Activated T-cell treated with anti-CD3 and anti-CD28 coated beads, Interleukin-2, amount 50 U/mL, for 72 hours (primary cell): ENCODE measurements around the gene LHPP. TPM values are rescaled to one million over a fixed set of nuclear protein-coding genes. Genes with fewer than 3 reads are reported as not detected.
A peak's percentile ranks its signal among the peaks of the same experiment; 100 is the strongest.
"Not testable (repeated sequence)": the region's sequence is repeated elsewhere in the genome, so short reads cannot be mapped to it uniquely, and the experiment has no call there.

Experiments used
- ATAC-seq, 2 donors: fragments of 150-1000 bp; cut with Tn5 transposase; replicated peaks in 1 of 2; 2 replicates each; pipeline ENCODE4 v1.10.0; 2021; ENCODE audit warnings: moderate library complexity in 2 of 2, mild to moderate bottlenecking in 1 of 2
- DNase-seq, 2 donors: peaks; one replicate each; pipeline ENCODE4 v3.0.0; 2021 to 2022; ENCODE audit warnings: mixed read lengths in 1 of 2
- H3K27ac Mint-ChIP-seq: one replicate; pipeline ENCODE4 v1.8.0; 2022; ENCODE audit warnings: mild to moderate bottlenecking, moderate library complexity, mixed read lengths
- H3K27me3 Mint-ChIP-seq: one replicate; pipeline ENCODE4 v1.8.0; 2022; ENCODE audit warnings: low read depth, mixed read lengths
- H3K36me3 Mint-ChIP-seq, 2 donors: one replicate each; pipeline ENCODE4 v1.8.0; 2022; ENCODE audit warnings: mixed read lengths in 2 of 2, mild to moderate bottlenecking in 1 of 2; ENCODE audit not compliant: insufficient read depth in 2 of 2
- H3K4me1 Mint-ChIP-seq: one replicate; pipeline ENCODE4 v1.8.0; 2022; ENCODE audit warnings: low read depth, mixed read lengths
- H3K4me3 Mint-ChIP-seq, 2 donors: one replicate each; pipeline ENCODE4 v1.8.0; 2022; ENCODE audit warnings: mild to moderate bottlenecking in 2 of 2, mixed read lengths in 2 of 2, moderate library complexity in 2 of 2
- H3K9me3 Mint-ChIP-seq, 2 donors: one replicate each; pipeline ENCODE4 v1.8.0; 2022; ENCODE audit warnings: mixed read lengths in 2 of 2
- total RNA-seq, 2 donors: library from RNA; stranded (reverse); gene quantifications; one replicate each; pipeline ENCODE4 v1.2.3, GENCODE V29; 2022

LHPP gene
- total RNA-seq, 2 donors from 2014 or later: 8.7 to 13.5 TPM

DNA sequence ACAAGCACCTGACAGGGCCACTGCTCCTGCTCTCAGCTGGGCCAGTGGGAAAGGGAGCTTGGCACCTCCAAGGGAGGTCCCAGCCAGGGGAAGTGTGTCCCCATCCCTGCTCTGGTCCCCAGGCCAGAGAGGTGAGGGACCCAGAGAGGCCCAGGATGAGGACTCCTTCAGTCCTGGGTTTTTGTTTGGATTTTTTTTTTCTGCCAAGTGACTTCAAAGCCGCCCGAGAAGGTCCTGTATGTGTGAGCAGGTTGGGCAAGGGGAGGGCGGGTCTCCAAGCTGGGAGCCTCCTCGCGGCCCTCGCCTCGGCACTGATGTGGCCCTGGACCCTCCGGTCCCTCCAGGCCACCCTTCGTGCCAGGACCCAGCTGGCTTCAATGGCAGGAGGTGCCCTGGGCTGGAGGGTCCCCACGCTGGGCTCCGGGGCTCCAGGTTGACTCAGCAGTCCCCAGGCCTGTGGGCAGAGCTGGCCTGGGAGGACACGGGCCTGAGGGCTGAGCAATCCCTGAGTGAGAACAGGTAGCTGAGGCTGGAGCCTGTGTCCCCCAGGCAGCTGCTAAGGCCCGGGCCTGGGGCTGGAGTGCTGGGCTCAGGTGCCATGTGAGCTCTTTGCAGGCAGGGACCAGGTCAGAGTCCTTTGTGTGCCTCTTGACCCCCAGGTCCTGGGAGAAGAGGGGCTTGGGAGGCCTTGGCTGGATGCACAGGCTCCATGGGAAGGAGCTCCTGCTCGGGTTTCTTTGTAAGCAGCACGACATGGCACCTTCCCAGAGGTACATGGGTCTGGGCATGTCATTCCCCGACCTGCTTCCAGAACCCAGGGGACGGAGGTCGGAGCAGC, 142.0 kb downstream of the LHPP start:
- ATAC-seq (no peak), DNase-seq (no peak)
- H3K4me3 Mint-ChIP-seq: no peak overlapping the region
- H3K4me1 Mint-ChIP-seq: no peaks in the 10 kb centered on the region
- no peaks in the 10 kb centered on the region for H3K9me3 Mint-ChIP-seq
- H3K27me3 Mint-ChIP-seq: no peaks in the 10 kb centered on the region
- no peaks in the 10 kb centered on the region for H3K36me3 Mint-ChIP-seq
- no peak overlapping the region for H3K27ac Mint-ChIP-seq

DNA sequence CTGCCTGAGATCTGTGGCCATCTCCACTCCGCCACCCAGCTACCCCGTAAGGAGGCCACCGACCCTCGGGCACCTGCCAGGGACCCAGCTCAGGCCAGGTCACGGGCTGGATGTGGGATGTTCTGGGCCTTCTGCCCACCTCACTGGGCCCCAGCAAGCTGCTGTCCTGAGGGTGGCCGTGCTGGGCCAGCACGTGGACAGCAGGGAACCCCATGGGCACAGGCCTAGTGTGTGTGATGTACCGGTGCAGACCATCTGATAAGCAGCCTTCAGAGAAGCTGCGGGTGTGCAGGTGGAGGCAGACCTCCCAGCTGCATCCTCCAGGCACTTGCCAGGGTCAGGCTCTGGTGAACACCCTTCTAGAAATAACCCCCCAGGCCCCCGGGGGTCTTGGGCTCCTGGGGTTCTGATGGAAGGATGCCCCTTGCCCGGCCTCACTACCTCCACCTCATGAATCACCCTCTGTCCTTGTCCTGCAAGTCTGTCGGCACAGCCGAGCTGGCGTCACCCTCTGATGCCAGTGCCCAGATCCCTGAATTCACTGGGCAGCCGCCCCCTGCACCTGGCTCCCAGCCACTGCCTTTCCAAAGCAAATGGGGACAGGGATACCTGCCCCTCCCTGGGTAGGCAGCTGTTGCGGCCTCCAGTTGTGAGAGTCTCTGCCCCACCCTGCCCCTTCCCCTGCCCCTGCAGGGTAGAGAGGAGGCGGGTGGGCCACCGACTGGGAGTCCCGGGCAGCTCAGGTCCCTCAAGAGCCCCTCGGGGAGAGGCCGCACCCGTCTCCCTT, 142.8 kb downstream of the LHPP start:
- Mint-ChIP-seq H3K27ac (no peak overlapping the region), H3K27me3 (no peaks in the 10 kb centered on the region), H3K4me1 (no peaks in the 10 kb centered on the region), H3K36me3 (no peaks in the 10 kb centered on the region), H3K9me3 (no peaks in the 10 kb centered on the region), H3K4me3 (no peak overlapping the region)
- ATAC-seq (no peak), DNase-seq (no peak)

DNA sequence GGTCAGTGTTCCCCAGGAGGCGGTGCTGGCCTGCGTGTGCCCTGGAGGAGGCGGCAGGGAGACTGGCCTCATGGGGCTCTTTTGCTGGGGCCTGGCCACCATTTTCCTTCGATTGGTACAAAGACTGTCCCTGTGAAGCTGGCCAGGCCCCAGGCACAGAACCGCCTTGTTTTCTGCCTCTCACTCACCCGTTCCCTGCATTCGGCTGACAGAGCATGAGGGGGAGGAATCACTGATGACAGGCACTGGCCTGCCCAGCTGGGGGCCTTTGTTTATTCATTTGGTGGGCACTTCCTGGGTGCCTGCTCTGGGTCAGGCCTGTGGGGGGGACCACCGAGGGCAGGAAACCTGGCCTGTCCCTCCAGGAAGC, 143.4 kb downstream of the LHPP start:
- H3K9me3 Mint-ChIP-seq: no peaks in the 10 kb centered on the region
- ATAC-seq: no peak
- no peaks in the 10 kb centered on the region for H3K36me3 Mint-ChIP-seq
- no peak overlapping the region for H3K27ac Mint-ChIP-seq
- H3K4me3 Mint-ChIP-seq: no peak overlapping the region
- H3K27me3 Mint-ChIP-seq: no peaks in the 10 kb centered on the region
- no peak for DNase-seq
- no peaks in the 10 kb centered on the region for H3K4me1 Mint-ChIP-seq

DNA sequence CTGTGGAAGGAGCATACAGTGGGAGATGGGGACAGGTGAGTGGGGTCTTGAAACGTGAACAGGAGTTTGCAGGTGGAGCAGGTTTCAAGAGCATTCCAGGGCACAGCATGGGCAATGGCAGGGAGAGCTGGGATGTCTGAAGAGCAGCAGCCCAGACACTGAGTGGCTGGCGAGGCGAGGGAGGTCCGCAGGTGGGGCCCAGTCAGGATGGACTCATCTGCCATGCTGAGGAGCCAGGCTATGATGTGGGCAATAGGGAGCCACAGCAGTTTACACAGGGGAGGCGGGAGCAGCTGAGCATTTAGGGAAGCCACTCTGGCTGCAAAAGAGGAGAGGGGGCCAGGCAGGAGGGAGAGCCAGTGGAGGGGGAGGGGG, 143.8 kb downstream of the LHPP start:
- Mint-ChIP-seq H3K4me3 (no peak overlapping the region), H3K9me3 (no peaks in the 10 kb centered on the region), H3K36me3 (no peaks in the 10 kb centered on the region), H3K27ac (no peak overlapping the region), H3K4me1 (no peaks in the 10 kb centered on the region), H3K27me3 (no peaks in the 10 kb centered on the region)
- DNase-seq: no peak
- ATAC-seq: no peak

DNA sequence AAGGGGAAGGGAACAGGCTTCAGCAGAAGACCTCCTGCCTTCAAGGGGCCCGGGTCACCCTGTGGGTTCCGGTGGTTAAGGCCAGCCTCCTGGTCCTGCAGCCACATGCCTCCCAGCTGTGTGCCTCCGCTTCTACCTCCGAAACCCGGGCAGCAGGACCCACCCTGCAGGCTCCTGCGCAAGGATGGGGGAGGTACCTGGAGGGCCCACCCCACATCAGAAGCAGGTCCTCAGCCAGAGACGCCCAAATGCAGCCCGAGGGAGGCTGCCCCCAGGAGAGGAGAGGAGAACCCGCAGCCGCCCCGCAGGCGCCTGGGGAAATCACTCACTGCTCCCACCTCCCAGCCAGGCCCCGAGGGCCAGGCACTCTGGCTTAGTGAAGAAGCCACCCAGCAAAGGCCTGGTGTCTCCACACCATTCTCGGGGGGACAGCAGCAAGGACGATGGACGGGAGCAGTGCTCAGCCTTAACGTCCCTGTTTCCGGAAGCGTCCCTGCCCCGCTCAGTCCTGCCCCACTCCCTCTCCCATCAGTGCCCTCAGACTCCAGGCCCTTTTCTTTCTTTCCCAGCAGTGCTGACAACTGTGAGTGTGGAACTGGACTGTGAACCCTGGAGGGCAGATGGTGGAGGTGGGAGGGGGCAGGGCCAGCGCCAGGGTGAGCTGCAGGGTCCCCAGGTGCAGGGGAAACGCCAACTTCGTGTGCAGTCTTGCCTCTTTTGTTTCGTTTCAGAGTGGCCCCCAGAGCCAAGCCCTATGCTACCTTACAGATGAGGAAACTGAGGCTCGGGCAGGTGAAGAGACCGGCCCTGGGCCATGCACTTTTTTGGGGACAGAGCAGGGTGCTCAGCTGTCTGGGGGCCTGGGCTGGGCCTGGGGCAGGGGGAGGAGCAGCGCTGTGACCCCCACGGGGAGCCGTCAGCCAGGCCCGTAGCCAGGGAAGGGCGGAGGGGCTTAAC, 144.5 kb downstream of the LHPP start:
- no peak for DNase-seq
- no peak overlapping the region for H3K27ac Mint-ChIP-seq
- no peaks in the 10 kb centered on the region for H3K9me3 Mint-ChIP-seq

DNA sequence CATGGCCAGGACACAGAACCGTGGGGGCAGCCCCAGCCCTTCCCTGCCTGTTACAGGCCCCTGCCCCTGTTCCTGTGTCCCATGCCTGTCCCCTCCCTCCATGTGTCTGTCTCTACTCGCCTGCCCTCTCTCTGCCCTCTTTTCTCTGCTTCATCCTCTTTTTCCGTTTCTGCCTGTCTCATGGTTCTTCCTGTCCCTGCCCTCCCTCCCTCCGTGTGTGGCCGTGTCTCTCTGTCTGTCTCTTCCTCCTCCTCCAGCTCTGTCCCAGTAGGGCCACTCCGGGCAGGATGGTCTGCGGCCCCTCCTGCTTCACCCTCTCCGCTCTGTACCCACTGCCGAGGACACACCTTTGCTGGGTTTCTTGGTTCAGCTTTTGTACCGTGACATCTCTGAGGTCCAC, 145.2 kb downstream of the LHPP start:
- ATAC-seq: no peak
- Mint-ChIP-seq H3K27ac (no peak overlapping the region), H3K27me3 (no peaks in the 10 kb centered on the region)

More for the DNA sequence above, 144.5 kb downstream of the LHPP start:
- peaks cover 2% of the 10 kb centered on the region for H3K4me1 Mint-ChIP-seq
- H3K36me3 Mint-ChIP-seq: no peaks in the 10 kb centered on the region
- H3K4me3 Mint-ChIP-seq: no peak overlapping the region
- no peaks in the 10 kb centered on the region for H3K27me3 Mint-ChIP-seq
- ATAC-seq: no peak

DNA sequence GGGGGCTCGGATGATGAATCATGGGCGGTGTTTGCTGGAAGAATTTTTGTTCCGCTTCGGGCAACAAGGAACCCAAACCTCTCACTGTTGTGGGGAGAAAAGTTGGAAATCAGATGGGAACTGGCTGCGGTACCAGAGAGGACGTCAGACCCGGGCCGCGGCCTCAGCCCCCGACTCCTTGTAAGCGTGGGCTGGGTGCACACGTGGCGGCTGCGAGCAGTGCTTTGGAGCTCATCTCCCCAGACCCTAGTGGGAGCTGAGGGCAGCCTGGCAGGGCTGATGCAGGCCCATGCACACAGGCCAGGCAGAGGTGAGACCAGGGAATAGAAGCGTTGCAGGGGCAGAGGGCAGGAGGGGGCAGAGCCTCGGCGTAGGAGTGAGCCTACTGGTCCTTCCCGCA, 146.1 kb downstream of the LHPP start:
- ATAC-seq (no peak), DNase-seq (no peak)
- Mint-ChIP-seq H3K36me3 (no peaks in the 10 kb centered on the region), H3K27ac (no peak overlapping the region), H3K27me3 (no peaks in the 10 kb centered on the region), H3K4me3 (no peak overlapping the region), H3K4me1 (peaks cover 17% of the 10 kb centered on the region), H3K9me3 (no peaks in the 10 kb centered on the region)

More for the DNA sequence above, 145.2 kb downstream of the LHPP start:
- no peaks in the 10 kb centered on the region for H3K9me3 Mint-ChIP-seq
- DNase-seq: no peak
- H3K4me3 Mint-ChIP-seq: no peak overlapping the region
- no peaks in the 10 kb centered on the region for H3K36me3 Mint-ChIP-seq
- H3K4me1 Mint-ChIP-seq: peaks cover 9% of the 10 kb centered on the region

DNA sequence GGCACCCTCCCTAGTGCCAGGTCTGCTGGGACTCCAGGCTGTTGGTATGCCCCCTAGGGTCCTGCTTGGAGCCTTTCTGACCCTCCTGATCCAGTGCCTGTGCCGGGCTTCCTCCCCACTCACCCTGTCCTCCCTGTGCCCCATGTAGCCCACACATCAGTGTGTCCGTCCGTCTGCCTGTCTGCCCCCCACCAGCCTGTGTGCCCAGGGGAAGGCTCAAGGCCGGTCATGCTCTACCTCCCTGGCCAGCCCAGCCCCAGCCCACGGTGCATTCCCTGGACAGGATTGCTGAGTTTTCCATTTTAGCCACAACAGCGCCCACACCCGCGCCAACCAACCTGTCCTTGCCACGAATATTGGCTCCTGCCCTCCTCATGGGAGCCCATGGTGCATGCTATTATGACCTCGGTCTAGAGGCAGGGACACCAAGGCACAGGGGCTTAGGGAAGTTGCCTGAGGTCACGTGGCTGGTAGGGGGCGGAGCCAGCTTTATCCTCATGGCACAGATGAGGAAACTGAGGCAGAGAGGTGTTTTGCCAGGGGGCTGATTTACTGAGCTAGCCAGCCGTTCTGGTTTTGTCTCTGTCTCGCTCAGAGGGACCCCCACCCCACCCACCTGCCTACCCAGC, 146.6 kb downstream of the LHPP start:
- DNase-seq: no peak
- no peak overlapping the region for H3K4me3 Mint-ChIP-seq
- H3K27me3 Mint-ChIP-seq: no peaks in the 10 kb centered on the region
- no peak overlapping the region for H3K27ac Mint-ChIP-seq
- peaks cover 17% of the 10 kb centered on the region for H3K4me1 Mint-ChIP-seq
- ATAC-seq: no peak
- no peaks in the 10 kb centered on the region for H3K9me3 Mint-ChIP-seq
- no peaks in the 10 kb centered on the region for H3K36me3 Mint-ChIP-seq

DNA sequence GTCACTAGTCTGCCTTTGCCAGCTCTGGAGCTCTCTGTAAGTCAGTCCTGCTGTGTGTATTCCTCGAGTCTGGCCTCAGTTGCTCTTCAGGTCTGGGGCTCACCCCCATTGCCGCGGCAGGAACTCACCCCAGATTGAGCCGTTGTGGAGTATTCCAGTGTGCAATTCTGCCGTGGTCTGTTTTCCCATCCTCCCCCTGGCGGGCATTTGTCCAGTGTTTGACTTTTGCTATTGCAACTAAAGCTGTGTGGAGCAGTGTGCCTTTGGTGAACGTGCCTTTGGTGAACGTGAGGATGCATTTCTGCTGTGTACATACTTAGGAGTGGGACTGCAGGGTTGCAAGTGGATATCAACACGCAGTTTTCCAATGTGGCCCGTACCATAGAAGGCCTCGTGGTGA, 148.1 kb downstream of the LHPP start:
- peaks cover 31% of the 10 kb centered on the region for H3K4me1 Mint-ChIP-seq
- H3K4me3 Mint-ChIP-seq: no peak overlapping the region
- no peaks in the 10 kb centered on the region for H3K27me3 Mint-ChIP-seq
- H3K36me3 Mint-ChIP-seq: no peaks in the 10 kb centered on the region
- no peak overlapping the region for H3K27ac Mint-ChIP-seq
- no peaks in the 10 kb centered on the region for H3K9me3 Mint-ChIP-seq
- ATAC-seq: no peak
- DNase-seq: no peak

DNA sequence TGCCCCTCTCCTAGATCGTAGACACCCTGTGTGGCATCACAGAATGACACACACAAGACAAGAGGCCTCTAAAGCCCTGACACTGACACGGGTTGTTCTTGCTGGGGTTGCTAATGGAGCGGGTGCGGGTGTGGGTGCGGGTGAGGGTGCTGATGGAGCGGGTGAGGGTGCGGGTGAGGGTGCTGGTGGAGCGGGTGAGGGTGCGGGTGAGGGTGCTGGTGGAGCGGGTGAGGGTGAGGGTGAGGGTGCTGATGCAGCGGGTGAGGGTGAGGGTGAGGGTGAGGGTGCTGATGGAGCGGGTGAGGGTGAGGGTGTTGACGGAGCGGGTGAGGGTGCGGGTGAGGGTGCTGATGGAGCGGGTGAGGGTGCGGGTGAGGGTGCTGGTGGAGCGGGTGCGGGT, 148.6 kb downstream of the LHPP start:
- not testable (repeated sequence) for DNase-seq, H3K27me3 Mint-ChIP-seq, H3K36me3 Mint-ChIP-seq, H3K9me3 Mint-ChIP-seq, H3K27ac Mint-ChIP-seq, ATAC-seq, H3K4me3 Mint-ChIP-seq
- peaks cover 35% of the 10 kb centered on the region for H3K4me1 Mint-ChIP-seq

DNA sequence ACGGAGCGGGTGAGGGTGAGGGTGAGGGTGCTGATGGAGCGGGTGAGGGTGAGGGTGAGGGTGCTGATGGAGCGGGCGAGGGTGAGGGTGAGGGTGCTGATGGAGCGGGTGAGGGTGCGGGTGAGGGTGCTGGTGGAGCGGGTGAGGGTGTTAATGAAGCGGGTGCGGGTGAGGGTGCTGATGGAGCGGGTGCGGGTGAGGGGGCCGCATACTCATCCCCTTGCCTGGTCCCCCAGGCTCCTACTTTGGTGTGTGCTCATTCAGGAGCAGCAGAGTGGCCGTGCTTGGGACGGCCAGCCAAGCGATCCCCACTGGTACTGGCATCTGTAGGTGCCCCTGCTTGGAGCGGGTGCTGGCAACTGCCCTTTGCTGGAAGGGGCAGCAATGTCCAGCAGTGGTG, 149.2 kb downstream of the LHPP start:
- H3K36me3 Mint-ChIP-seq, H3K27ac Mint-ChIP-seq, H3K4me3 Mint-ChIP-seq: not testable (repeated sequence)

DNA sequence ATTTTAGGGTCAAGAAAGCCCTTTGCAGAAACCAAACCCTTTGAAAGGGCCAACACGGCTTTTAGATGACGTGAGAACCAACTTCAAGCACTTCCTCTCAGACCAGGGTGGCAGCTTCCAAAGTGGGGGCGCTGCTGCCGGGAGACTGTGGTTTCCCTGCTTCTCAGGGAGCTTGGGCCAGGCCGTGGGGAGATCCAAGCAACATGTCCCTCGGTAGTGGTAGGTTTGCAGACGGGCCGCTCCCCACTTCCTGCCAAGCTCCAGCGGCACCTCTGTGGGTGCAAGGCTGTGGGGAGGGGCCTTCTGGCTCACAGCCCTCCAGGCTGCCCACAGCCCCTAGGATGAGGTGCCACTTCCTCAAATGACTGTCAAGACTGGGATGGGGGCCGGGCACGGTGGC, 150.1 kb downstream of the LHPP start:
- ATAC-seq: peak; percentile 51 to 59
- H3K36me3 Mint-ChIP-seq: no peaks in the 10 kb centered on the region
- H3K27ac Mint-ChIP-seq: no peak overlapping the region
- H3K9me3 Mint-ChIP-seq: no peaks in the 10 kb centered on the region
- peak; percentile 38 to 44 for DNase-seq
- H3K4me1 Mint-ChIP-seq: peaks cover 40% of the 10 kb centered on the region
- H3K27me3 Mint-ChIP-seq: no peaks in the 10 kb centered on the region
- peak overlapping the region in 1 of 2 donors; percentile 39 for H3K4me3 Mint-ChIP-seq

More for the DNA sequence above, 149.2 kb downstream of the LHPP start:
- H3K4me1 Mint-ChIP-seq: peaks cover 38% of the 10 kb centered on the region
- ATAC-seq, DNase-seq, H3K27me3 Mint-ChIP-seq, H3K9me3 Mint-ChIP-seq: not testable (repeated sequence)
